Measurements from ENCODE around the gene KCNH1. TPM values are rescaled to one million over a fixed set of nuclear protein-coding genes. Genes with fewer than 3 reads are reported as not detected.

KCNH1 gene
- total RNA-seq, 1 donor from 2014 or later: 0.08 TPM

GRCh38 chr1:210898473-210898872, 235.5 kb downstream of the KCNH1 start:
- DNase-seq (ENCODE audit: low spot score) (no peak), ATAC-seq (no peak)

GRCh38 chr1:210883821-210884220, 250.1 kb downstream of the KCNH1 start:
- no peak for ATAC-seq
- no peak for DNase-seq (ENCODE audit: low spot score)

- ATAC-seq (no peak), DNase-seq (ENCODE audit: low spot score) (no peak)
These were observed 251.3 kb downstream of the KCNH1 start for GRCh38 chr1:210882414-210883221.

GRCh38 chr1:210878564-210878963, 255.4 kb downstream of the KCNH1 start:
- ATAC-seq (no peak), DNase-seq (ENCODE audit: low spot score) (no peak)

- ATAC-seq (no peak), DNase-seq (ENCODE audit: low spot score) (no peak)
These were observed 257.7 kb downstream of the KCNH1 start for GRCh38 chr1:210876275-210876674.

GRCh38 chr1:210866532-210866931, 267.4 kb downstream of the KCNH1 start:
- no peak for DNase-seq (ENCODE audit: low spot score)
- ATAC-seq: no peak

- ATAC-seq: no peak
- DNase-seq (ENCODE audit: low spot score): no peak
These were observed 276.2 kb downstream of the KCNH1 start for GRCh38 chr1:210857705-210858104.

GRCh38 chr1:210857146-210857663, 276.7 kb downstream of the KCNH1 start:
- ATAC-seq (no peak), DNase-seq (ENCODE audit: low spot score) (no peak)

GRCh38 chr1:210855440-210855839, 278.5 kb downstream of the KCNH1 start:
- no peak for DNase-seq (ENCODE audit: low spot score)

GRCh38 chr1:210853276-210853675, 280.7 kb downstream of the KCNH1 start:
- ATAC-seq: no peak
- no peak for DNase-seq (ENCODE audit: low spot score)

More at GRCh38 chr1:210855440-210855839, 278.5 kb downstream of the KCNH1 start:
- ATAC-seq: no peak

- no peak for DNase-seq (ENCODE audit: low spot score)
- ATAC-seq: no peak
These were observed 283.4 kb downstream of the KCNH1 start for GRCh38 chr1:210850556-210850955.

- no peak for DNase-seq (ENCODE audit: low spot score)
- ATAC-seq: no peak
These were observed 285.5 kb downstream of the KCNH1 start for GRCh38 chr1:210848474-210848873.

- DNase-seq (ENCODE audit: low spot score) (no peak), ATAC-seq (no peak)
These were observed 291.9 kb downstream of the KCNH1 start for GRCh38 chr1:210841926-210842625.

- ATAC-seq: no peak
These were observed 303.6 kb downstream of the KCNH1 start for GRCh38 chr1:210830034-210831028.

GRCh38 chr1:210828996-210829596, 304.9 kb downstream of the KCNH1 start:
- DNase-seq (ENCODE audit: low spot score) (no peak), ATAC-seq (no peak)

More at GRCh38 chr1:210830034-210831028, 303.6 kb downstream of the KCNH1 start:
- DNase-seq (ENCODE audit: low spot score): no peak

GRCh38 chr1:210827481-210827880, 306.5 kb downstream of the KCNH1 start:
- no peak for ATAC-seq
- DNase-seq (ENCODE audit: low spot score): no peak

- ATAC-seq (no peak), DNase-seq (ENCODE audit: low spot score) (no peak)
These were observed 307.3 kb downstream of the KCNH1 start for GRCh38 chr1:210826686-210827085.

- DNase-seq (ENCODE audit: low spot score): peak; percentile 48
- peak; percentile 96 for ATAC-seq
These were observed 311.0 kb downstream of the KCNH1 start for GRCh38 chr1:210822932-210823331.

GRCh38 chr1:210822241-210822640, 311.7 kb downstream of the KCNH1 start:
- no peak for ATAC-seq
- no peak for DNase-seq (ENCODE audit: low spot score)

GRCh38 chr1:210821615-210822014, 312.3 kb downstream of the KCNH1 start:
- no peak for ATAC-seq

More at GRCh38 chr1:210821615-210822014, 312.3 kb downstream of the KCNH1 start:
- no peak for DNase-seq (ENCODE audit: low spot score)

Data from left lobe of liver (tissue), 2 donors.